ENCODE measurements around the gene SLC30A2. TPM values are rescaled to one million over a fixed set of nuclear protein-coding genes. Genes with fewer than 3 reads are reported as not detected.

SLC30A2 gene
- total RNA-seq, 4 donors from 2014 or later = not detected

DNA sequence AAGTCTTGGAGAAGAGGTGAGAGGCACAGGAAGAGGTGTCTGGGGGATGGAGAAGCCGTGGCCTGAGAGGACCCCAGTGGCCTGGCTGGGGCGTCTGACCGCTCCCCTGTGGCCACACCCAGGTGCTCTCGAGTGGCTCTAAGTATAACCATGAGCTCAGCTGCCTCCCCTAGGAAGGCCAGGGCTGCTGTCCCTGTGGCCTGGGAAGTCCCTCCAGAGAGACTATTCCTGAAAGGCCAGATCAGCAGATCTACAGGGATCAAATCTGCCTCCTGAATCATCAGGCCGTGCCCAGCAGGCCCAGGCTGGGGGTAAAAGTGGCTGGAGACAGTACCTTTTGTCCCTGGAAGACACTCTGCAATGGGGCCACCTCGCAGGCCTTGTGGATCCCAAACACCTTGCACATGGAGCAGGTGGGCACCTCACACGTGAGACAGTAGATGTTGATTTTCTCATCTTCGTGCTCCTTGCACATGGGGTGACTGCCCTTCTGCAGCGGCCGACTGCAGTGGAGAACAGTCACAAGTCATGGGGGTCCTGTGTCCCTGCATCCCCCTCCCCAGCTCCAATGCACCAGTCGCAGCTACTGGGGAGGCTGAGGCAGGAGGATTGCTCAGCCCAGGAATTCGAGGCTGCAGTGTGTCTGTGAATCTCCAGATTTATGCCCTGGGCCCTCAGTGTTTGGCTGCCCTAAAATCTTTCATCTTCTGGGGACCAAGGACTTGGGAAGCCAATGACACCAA is 15.1 kb upstream of the SLC30A2 start:
- Histone ChIP-seq H3K4me3 (no peak overlapping the region), H3K9me3 (no peaks in the 10 kb centered on the region), H3K4me1 (no peaks in the 10 kb centered on the region), H3K27ac (no peak overlapping the region), H3K36me3 (no peaks in the 10 kb centered on the region), H3K27me3 (peaks cover 0 to 90% (median 0%) of the 10 kb centered on the region in 4 donors)
- no peak for TF ChIP-seq CTCF (IDR thresholded peaks at IDR 0.05)
- no peak for TF ChIP-seq POLR2A (IDR thresholded peaks at IDR 0.05)
- DNase-seq = no peak
- WGBS, 2 donors = 69 to 77% methylated on average over 6 of the region's 12 CpGs
- intact Hi-C loops (cut with DNase I) = no loop called here

- no peak for TF ChIP-seq CTCF (IDR thresholded peaks at IDR 0.05)
- no peak for TF ChIP-seq POLR2A (IDR thresholded peaks at IDR 0.05)
- Histone ChIP-seq H3K4me3 (no peak overlapping the region), H3K27ac (no peak overlapping the region), H3K36me3 (no peaks in the 10 kb centered on the region), H3K4me1 (no peaks in the 10 kb centered on the region), H3K27me3 (peaks cover 0 to 92% (median 0%) of the 10 kb centered on the region in 4 donors), H3K9me3 (no peaks in the 10 kb centered on the region)
- intact Hi-C loops (cut with DNase I) = no loop called here
- no peak for DNase-seq
- WGBS, 2 donors = 33 to 62% methylated on average over 3 to 7 of the region's 7 CpGs
Measured at GRCh38 chr1:26059906-26060305, 14.0 kb upstream of the SLC30A2 start.

DNA sequence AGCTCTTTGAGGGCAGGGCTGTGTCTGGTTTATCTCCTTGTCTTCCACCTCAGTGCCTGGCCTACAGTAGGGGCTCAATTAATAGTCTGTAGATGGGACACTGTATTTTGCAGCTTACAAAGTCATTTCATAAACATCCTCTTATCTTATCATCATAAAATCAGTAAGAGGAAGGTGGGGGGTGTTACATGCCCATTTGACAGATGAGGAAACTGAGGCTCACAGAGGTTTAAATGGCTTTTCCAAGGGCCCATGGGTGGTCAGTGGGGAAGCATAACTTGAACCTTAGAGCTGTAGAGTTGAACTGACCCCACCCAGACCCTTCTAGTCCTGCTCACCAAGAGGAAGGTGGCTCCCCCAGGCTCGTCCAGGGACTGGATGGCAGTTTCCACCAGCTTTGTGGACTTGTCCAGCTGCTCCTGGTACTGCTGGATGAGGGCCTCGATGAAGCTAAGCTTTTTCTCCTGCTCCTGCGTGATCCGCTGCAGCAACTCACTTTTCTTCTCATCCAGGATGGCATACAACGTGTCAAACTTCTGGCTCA is 12.2 kb upstream of the SLC30A2 start:
- no peak for DNase-seq
- 69 to 89% methylated on average over 4 to 5 of the region's 5 CpGs for WGBS, 2 donors
- intact Hi-C loops (cut with DNase I) = no loop called here
- Histone ChIP-seq H3K36me3 (no peaks in the 10 kb centered on the region), H3K4me1 (no peaks in the 10 kb centered on the region), H3K27ac (no peak overlapping the region), H3K4me3 (no peak overlapping the region), H3K9me3 (no peaks in the 10 kb centered on the region), H3K27me3 (peaks cover 0 to 98% (median 3%) of the 10 kb centered on the region in 4 donors)
- TF ChIP-seq CTCF (IDR thresholded peaks at IDR 0.05) = no peak
- no peak for TF ChIP-seq POLR2A (IDR thresholded peaks at IDR 0.05)

DNA sequence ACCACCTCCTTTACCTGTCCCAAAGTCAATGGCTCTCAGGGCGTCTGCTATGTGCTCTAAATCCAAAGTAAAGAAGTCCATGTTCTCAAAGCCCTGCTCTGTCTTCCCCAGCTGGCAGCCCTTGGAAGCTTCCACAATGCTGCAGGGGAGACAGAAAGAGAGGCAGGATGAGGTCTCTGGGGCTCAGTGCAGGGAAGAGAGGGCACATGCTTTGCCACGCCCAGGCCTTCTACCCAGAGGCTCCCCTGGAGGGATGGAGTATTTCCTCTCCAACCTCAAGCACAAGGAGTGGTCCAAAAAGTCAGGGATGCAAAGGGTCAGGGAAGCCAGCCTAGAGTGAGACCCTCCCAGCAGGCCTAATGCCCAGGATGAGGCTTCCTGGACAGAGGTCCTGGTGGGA is 11.3 kb upstream of the SLC30A2 start:
- peaks cover 0 to 98% (median 3%) of the 10 kb centered on the region in 4 donors for H3K27me3 ChIP-seq
- no peak for TF ChIP-seq CTCF (IDR thresholded peaks at IDR 0.05)
- no peak for TF ChIP-seq POLR2A (IDR thresholded peaks at IDR 0.05)
- no peak overlapping the region for H3K27ac ChIP-seq
- H3K36me3 ChIP-seq = no peaks in the 10 kb centered on the region
- DNase-seq = no peak
- 67 to 80% methylated on average over 1 of the region's 2 CpGs for WGBS, 2 donors
- intact Hi-C loops (cut with DNase I) = no loop called here
- no peak overlapping the region for H3K4me3 ChIP-seq
- no peaks in the 10 kb centered on the region for H3K4me1 ChIP-seq
- H3K9me3 ChIP-seq = no peaks in the 10 kb centered on the region

DNA sequence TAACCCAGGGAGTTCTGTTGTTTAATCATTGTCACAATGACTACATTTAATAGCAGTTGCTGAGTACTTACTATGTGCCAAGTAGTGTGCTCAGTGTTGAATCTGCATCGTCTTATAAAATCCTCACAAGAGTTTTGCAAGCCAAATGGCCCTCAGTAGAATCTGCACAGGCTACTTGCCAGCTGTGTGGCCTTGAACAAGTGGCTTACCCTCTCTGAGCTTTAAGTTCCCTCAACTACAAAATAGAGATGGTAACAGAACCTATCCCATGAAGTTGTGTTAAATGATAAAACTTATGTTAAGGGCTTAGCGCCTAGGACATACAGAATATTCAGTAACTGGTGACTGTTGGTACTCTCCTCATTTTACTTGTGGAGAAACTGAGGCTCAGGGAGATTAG is 9.1 kb upstream of the SLC30A2 start:
- no peaks in the 10 kb centered on the region for H3K9me3 ChIP-seq
- TF ChIP-seq CTCF (IDR thresholded peaks at IDR 0.05) = no peak
- DNase-seq = no peak
- no peak overlapping the region for H3K27ac ChIP-seq
- intact Hi-C loops (cut with DNase I) = no loop called here
- WGBS, 2 donors = 65 to 75% methylated on average over 2 of the region's 2 CpGs
- H3K27me3 ChIP-seq = peaks cover 0 to 100% (median 3%) of the 10 kb centered on the region in 4 donors
- H3K36me3 ChIP-seq = no peaks in the 10 kb centered on the region
- no peak overlapping the region for H3K4me3 ChIP-seq
- no peaks in the 10 kb centered on the region for H3K4me1 ChIP-seq

Measured in esophagus squamous epithelium (tissue), 5 donors.